Duodenal mucosa (tissue), 2 donors: ENCODE data around the gene SLC35F4.

Experiments used
- H3K27ac ChIP-seq: one replicate; pipeline ENCODE4 v1.7.0; 2013; ENCODE audit warnings: low read depth, low read length
- H3K27me3 ChIP-seq, 2 donors: one replicate each; pipeline ENCODE4 v1.7.0; 2013; ENCODE audit warnings: low read length in 2 of 2, control low read depth in 1 of 2; ENCODE audit not compliant: insufficient read depth in 2 of 2, control insufficient read depth in 1 of 2
- H3K36me3 ChIP-seq, 2 donors: one replicate each; pipeline ENCODE4 v1.7.0; 2013; ENCODE audit warnings: low read length in 2 of 2, control low read depth in 1 of 2; ENCODE audit not compliant: insufficient read depth in 2 of 2, control insufficient read depth in 1 of 2
- H3K4me1 ChIP-seq, 2 donors: one replicate each; pipeline ENCODE4 v1.7.0; 2013; ENCODE audit warnings: low read length in 2 of 2, control low read depth in 1 of 2; ENCODE audit not compliant: insufficient read depth in 2 of 2, control insufficient read depth in 1 of 2
- H3K4me3 ChIP-seq, 2 donors: one replicate each; pipeline ENCODE4 v1.7.0; 2013; ENCODE audit warnings: low read length in 2 of 2, low read depth in 1 of 2
- H3K9ac ChIP-seq, 2 donors: one replicate each; pipeline ENCODE4 v1.7.0; 2013; ENCODE audit warnings: low read length in 2 of 2, low read depth in 1 of 2
- H3K9me3 ChIP-seq, 2 donors: one replicate each; pipeline ENCODE4 v1.7.0; 2013; ENCODE audit warnings: low read length in 2 of 2, control low read depth in 1 of 2; ENCODE audit not compliant: control insufficient read depth in 1 of 2

Gene SLC35F4

DNA sequence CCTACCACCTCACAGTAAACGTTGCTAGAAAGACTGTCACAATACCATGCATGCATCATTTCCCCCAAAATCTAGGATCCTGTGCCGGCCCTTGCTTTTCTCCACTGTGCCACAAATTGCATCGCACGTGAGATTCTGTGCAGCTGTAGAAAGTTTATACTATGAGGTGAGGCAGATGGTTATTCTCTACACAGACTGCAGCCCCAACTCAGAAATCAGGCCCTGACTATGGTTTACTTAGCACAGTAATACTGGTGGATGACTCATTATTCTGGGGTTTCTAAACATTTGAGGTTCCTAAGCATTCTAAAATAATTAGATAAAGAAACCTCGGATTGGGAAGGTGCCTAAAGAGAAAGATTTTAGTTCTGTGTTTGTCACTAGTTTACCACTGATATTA, 208.4 kb downstream of the SLC35F4 start:
- Histone ChIP-seq H3K27ac (no peak overlapping the region), H3K36me3 (no peaks in the 10 kb centered on the region), H3K4me1 (no peaks in the 10 kb centered on the region), H3K27me3 (no peaks in the 10 kb centered on the region), H3K4me3 (no peak overlapping the region), H3K9ac (no peak overlapping the region), H3K9me3 (no peaks in the 10 kb centered on the region)

DNA sequence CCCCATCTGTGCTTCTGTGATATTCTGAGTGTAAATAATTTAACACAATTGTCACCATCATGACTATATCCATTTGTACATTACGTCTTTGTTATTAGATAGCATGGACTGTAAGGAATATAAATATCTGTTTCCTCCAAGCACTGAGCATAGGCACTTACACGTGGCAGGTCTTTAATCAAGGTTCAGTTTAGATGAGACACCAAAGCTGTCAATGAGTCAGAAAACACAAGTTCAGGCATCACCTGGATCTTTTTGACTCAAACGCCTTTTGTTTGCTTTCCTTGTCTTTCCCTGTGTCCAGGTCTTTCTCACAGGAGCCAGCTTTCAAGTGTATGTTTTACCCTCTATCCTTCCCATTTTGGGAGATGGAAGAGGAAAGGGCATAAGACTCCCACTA, 209.0 kb downstream of the SLC35F4 start:
- no peaks in the 10 kb centered on the region for H3K36me3 ChIP-seq
- no peak overlapping the region for H3K4me3 ChIP-seq
- H3K4me1 ChIP-seq = no peaks in the 10 kb centered on the region
- H3K9me3 ChIP-seq = no peaks in the 10 kb centered on the region
- no peak overlapping the region for H3K27ac ChIP-seq
- H3K27me3 ChIP-seq = no peaks in the 10 kb centered on the region
- no peak overlapping the region for H3K9ac ChIP-seq

GRCh38 chr14:57652769-57653168, 213.1 kb downstream of the SLC35F4 start:
- H3K4me3 ChIP-seq = no peak overlapping the region
- no peaks in the 10 kb centered on the region for H3K9me3 ChIP-seq
- no peaks in the 10 kb centered on the region for H3K36me3 ChIP-seq
- no peaks in the 10 kb centered on the region for H3K4me1 ChIP-seq
- H3K27me3 ChIP-seq = no peaks in the 10 kb centered on the region
- no peak overlapping the region for H3K9ac ChIP-seq
- H3K27ac ChIP-seq = no peak overlapping the region

- H3K4me1 ChIP-seq = no peaks in the 10 kb centered on the region
- no peaks in the 10 kb centered on the region for H3K36me3 ChIP-seq
- no peaks in the 10 kb centered on the region for H3K9me3 ChIP-seq
- H3K9ac ChIP-seq = no peak overlapping the region
- no peak overlapping the region for H3K27ac ChIP-seq
- H3K27me3 ChIP-seq = no peaks in the 10 kb centered on the region
- no peak overlapping the region for H3K4me3 ChIP-seq
Observed at GRCh38 chr14:57641776-57642175, 224.1 kb downstream of the SLC35F4 start.

- no peak overlapping the region for H3K4me3 ChIP-seq
- no peak overlapping the region for H3K9ac ChIP-seq
- no peaks in the 10 kb centered on the region for H3K36me3 ChIP-seq
- no peaks in the 10 kb centered on the region for H3K9me3 ChIP-seq
- no peak overlapping the region for H3K27ac ChIP-seq
- H3K4me1 ChIP-seq = no peaks in the 10 kb centered on the region
- H3K27me3 ChIP-seq = no peaks in the 10 kb centered on the region
Observed at GRCh38 chr14:57640036-57640435, 225.9 kb downstream of the SLC35F4 start.

DNA sequence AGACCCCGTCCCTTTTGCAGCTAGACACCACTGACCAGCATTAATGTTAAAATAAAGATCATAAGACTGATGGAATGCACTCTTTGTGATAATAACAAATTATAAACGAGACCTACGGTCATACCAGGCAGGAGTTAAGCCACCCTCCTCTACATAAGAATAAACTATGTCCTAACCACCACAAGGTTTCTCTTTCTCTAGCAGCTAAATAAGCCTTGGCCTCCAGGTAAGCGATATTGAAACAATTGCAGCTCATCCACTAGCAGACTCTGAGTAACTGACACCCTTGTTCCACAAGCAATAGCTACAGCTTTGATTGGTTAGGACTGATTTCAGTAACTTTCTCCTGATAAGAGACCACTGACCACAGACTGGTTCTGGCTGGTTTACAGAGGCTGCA, 228.0 kb downstream of the SLC35F4 start:
- H3K4me3 ChIP-seq = no peak overlapping the region
- no peaks in the 10 kb centered on the region for H3K9me3 ChIP-seq
- H3K27ac ChIP-seq = no peak overlapping the region
- H3K9ac ChIP-seq = no peak overlapping the region
- H3K36me3 ChIP-seq = no peaks in the 10 kb centered on the region
- no peaks in the 10 kb centered on the region for H3K27me3 ChIP-seq
- no peaks in the 10 kb centered on the region for H3K4me1 ChIP-seq

DNA sequence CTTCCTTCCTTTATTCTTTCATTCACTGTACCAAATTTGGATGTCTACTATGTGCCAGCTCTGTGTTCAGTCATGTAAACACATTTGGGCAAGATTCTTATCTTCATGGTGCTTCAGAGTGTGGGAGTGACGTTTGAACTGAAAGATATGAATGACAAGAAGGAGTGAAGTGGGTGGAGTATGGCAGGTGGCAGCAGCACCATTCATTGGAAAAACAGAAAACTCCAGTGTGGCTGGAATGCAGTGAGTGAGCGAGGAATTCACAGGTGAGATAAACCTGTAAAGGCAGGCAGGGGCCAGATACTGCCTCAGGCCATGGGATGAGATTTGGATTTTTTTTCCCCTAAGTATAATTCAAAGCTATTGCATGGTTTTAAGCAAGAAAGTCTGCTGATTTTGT, 231.6 kb downstream of the SLC35F4 start:
- H3K4me3 ChIP-seq = no peak overlapping the region
- H3K27me3 ChIP-seq = no peaks in the 10 kb centered on the region
- H3K27ac ChIP-seq = no peak overlapping the region
- H3K9ac ChIP-seq = no peak overlapping the region
- no peaks in the 10 kb centered on the region for H3K4me1 ChIP-seq
- no peaks in the 10 kb centered on the region for H3K36me3 ChIP-seq
- no peaks in the 10 kb centered on the region for H3K9me3 ChIP-seq

- H3K9ac ChIP-seq = no peak overlapping the region
- no peaks in the 10 kb centered on the region for H3K4me1 ChIP-seq
- no peak overlapping the region for H3K4me3 ChIP-seq
- no peaks in the 10 kb centered on the region for H3K9me3 ChIP-seq
- no peaks in the 10 kb centered on the region for H3K27me3 ChIP-seq
- H3K27ac ChIP-seq = no peak overlapping the region
- no peaks in the 10 kb centered on the region for H3K36me3 ChIP-seq
Observed at GRCh38 chr14:57632649-57633048, 233.2 kb downstream of the SLC35F4 start.

- H3K9ac ChIP-seq = no peak overlapping the region
- no peak overlapping the region for H3K4me3 ChIP-seq
- no peaks in the 10 kb centered on the region for H3K27me3 ChIP-seq
- no peaks in the 10 kb centered on the region for H3K4me1 ChIP-seq
- H3K27ac ChIP-seq = no peak overlapping the region
- H3K9me3 ChIP-seq = no peaks in the 10 kb centered on the region
- H3K36me3 ChIP-seq = no peaks in the 10 kb centered on the region
Observed at GRCh38 chr14:57617510-57617909, 248.4 kb downstream of the SLC35F4 start.

DNA sequence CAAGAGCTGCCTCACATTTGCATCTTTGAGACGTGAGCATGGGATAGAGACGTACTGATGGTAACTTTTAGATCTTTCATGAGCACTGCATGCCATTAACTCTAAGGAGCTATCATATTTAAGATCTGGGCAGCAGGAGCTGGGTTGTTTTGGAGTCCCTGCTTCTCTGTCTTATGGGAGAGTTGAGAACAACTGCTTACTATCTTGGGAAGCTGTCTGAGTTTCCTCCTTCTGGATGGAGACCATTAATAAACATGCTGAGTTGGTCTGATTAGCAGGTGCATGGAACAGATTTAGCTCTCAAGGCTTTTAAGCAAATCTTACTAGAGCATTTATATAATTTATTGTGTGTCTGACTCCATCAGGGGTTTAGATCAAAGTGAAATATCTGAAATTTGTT, 252.9 kb downstream of the SLC35F4 start:
- Histone ChIP-seq H3K4me1 (no peaks in the 10 kb centered on the region), H3K9me3 (no peaks in the 10 kb centered on the region), H3K27ac (no peak overlapping the region), H3K9ac (no peak overlapping the region), H3K27me3 (no peaks in the 10 kb centered on the region), H3K36me3 (no peaks in the 10 kb centered on the region), H3K4me3 (no peak overlapping the region)

DNA sequence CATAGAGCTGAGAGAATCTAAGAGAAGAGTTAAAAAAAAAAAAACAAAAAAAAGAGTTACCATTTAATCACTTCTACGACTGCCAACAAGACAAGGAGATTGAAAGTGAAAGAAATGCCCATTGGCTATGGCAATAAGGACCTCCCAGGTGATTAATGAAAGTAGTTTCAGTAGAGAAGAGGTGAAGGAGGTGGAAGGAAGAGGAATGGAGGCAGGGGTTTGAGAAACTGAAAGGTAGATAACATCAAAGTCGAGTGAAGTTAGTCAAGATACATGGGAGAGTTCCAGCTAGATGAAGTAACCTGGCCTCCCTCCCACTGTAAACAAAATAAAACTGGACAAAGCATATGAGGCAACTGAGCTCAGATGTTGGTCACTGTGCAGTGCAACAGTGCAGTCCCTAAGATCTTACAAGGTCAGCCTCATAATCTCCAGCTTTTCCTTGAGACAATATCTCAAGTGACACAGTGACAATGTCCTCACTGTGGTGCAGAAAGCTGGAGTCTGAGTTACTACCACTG, 254.3 kb downstream of the SLC35F4 start:
- H3K36me3 ChIP-seq = no peaks in the 10 kb centered on the region

More for the DNA sequence above, 254.3 kb downstream of the SLC35F4 start:
- no peaks in the 10 kb centered on the region for H3K9me3 ChIP-seq
- H3K9ac ChIP-seq = no peak overlapping the region
- H3K27me3 ChIP-seq = no peaks in the 10 kb centered on the region
- H3K4me1 ChIP-seq = no peaks in the 10 kb centered on the region
- no peak overlapping the region for H3K4me3 ChIP-seq
- H3K27ac ChIP-seq = no peak overlapping the region
